HG02870 (cell line): ENCODE measurements around the gene GPR15.

Experiments used
- ATAC-seq: cut with Tn5 transposase; IDR thresholded peaks from one replicate; pipeline ENCODE4 v1.9.1; 2021; ENCODE audit warnings: mild to moderate bottlenecking, moderate library complexity; ENCODE audit not compliant: unreplicated experiment

GPR15 gene

GRCh38 chr3:98531622-98532274 is at the start of gene GPR15:
GPR15 (plus strand) TSS chr3:98531978; CDS start chr3:98532034, 56 bp downstream.
- peak; percentile 16 for ATAC-seq

DNA sequence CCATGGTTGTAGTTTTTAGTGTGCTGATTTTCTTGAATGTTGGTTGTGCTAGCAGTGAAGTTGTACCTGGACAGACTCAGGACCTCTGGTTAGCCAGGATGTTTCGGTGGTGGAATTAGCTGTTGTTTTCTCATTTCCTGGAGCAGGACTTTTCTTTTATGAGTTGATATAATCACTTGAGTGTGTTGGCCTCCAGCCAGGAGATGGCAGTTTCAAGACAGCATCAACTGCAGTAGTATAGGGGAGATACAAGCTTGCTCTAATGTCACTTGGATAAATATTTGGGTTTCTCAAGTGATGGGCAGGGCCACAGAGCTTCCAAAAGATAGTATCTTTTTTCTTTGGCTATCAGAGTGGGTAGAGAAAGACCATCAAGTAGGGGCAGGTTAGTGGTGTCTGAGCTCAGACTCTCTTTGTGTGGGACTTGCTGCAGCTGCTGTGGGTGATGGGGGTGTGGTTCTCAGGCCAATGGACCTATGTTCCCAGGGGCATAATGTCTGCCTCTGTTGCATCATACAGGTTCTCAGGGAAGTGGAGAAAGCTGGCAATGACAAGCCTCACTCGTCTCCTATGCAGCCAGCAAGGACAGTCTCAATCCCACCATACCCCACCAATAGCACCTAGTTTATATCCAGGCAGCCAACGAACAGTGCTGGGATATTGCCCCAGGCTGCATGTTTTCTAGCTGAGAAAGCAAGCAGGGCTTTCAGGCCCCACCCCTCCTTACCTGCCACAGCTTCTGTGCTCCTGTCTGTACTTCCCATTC is 48.9 kb upstream of the GPR15 start:
- ATAC-seq: no peak

GRCh38 chr3:98483626-98484025 is 48.2 kb upstream of the GPR15 start:
- ATAC-seq: no peak

- ATAC-seq: no peak
Measured at GRCh38 chr3:98497381-98497780, 34.4 kb upstream of the GPR15 start, which contains the start of gene OR5K2. OR5K2 (plus strand) TSS chr3:98497681; CDS start chr3:98497681, 0 bp downstream.

DNA sequence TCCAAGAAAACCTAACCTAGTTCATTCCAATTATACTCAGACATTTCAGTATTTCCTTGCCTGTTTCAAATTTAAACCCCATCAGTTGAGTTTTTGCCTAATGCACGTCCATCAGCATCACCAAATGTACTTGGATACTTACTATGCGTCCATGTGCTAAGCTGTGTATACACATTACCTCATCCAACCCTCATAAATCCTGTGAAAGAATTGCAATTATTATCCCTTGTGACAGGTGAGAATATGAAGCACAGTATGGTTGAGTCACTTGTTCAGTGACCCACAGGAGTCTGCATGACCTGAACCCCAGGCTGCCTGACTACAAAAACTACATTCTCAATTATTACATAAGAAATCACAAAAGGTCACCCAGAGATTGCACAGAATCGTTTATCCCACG is 31.8 kb upstream of the GPR15 start:
- no peak for ATAC-seq

DNA sequence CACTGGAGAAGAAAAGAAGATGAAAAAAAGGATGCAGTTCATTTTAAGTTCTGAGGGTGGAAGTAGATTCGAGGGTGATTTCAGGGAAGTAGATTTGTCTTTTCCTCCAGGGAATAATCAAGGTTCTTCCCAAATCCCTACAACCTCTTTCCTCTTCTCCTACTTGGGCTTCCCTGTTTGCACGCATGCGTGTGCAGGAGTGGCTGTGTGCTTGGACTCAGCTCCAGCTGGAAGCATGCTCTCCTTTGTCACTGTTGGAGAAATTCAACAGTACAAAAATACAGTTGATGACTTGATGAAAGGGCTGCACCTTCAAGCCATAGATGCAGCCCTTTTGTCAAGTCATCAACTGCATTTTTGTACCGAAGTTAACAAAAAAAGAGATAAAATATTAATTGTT is 30.5 kb upstream of the GPR15 start:
- no peak for ATAC-seq

DNA sequence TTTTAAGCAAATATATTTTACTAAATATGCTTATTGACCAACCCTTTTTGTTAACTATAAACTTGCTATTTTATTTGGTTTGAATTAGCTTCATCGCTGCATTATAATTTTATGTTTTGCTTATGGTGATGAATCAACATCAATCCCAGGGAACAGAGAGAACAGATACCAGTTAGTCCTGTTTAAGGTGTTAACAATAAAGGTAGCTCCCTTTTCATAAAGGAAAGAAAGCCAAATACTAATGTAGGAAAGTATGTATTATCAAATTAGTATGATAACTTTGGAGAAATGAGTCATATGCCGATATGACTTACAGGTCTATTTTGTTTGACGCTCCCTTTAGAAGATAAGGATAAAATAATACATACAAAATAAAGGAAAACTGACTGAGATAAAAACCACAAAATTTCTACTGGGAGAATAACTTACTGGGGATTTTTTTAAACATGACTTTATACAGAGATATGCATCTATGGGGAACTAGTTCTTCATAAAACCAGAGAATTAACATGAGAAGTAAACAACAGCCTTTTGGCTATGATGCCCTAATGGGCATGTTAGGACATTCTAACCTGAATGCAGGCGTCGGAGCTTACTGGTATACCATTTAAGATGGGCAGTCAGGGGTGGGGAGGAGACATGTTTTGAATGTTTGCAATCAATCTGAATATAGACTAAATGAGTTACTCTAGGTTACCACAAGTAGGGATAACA is 29.8 kb upstream of the GPR15 start:
- no peak for ATAC-seq

DNA sequence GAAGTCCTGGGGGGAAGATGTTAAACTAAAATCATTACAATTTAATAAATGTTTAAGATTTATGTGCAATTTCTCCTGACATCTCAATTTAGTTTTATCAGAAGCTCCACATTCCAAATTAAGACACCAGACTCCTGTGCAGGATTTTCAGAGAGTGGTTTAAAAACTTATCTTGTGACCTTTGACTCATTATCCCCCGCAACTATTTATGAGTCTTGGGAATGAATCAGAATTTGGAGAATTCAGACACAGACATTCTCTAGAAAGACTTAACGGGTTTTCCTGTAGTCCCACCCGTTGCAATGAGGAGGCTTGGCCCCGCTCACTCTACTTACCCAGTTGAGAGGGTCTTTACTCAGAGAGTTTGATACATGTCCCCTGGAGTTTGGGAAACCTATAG is 27.2 kb upstream of the GPR15 start:
- no peak for ATAC-seq

DNA sequence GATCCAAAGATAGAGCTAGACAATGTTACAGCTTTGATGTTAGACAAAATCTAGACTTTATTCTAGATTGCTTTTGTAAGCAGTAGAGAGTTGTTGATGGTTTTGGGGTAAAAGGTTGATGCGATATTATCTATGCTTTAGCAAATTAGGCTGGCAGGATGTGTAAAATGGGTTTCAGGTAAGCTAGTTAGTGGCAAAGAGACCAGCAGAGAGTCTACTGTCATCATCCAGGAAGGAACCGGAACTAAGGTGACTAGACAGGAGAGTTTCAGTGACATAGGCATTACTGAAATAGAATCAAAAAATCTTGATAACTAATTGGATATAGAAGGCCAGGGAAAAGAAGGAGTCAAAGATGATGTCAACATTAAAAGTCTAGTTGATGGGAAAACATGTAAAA is 23.2 kb upstream of the GPR15 start:
- no peak for ATAC-seq

DNA sequence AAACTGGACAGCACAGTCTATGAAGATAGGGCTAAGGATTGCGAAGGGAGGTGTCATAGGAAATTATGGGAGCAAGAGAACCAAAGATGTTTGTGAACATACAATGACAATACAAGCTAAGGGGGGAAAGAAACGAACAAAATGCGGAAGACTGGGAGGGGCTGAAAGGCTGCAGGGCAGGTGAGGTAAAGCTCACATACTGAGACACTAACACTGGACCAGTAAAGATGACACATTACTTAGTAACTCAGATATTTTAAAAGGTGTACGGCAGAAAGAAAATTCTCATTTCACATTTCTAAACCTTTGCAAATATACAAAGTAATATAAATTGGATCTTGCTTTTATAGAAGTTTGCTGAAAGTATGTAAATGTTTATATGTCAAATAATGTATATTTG is 19.2 kb upstream of the GPR15 start:
- no peak for ATAC-seq

DNA sequence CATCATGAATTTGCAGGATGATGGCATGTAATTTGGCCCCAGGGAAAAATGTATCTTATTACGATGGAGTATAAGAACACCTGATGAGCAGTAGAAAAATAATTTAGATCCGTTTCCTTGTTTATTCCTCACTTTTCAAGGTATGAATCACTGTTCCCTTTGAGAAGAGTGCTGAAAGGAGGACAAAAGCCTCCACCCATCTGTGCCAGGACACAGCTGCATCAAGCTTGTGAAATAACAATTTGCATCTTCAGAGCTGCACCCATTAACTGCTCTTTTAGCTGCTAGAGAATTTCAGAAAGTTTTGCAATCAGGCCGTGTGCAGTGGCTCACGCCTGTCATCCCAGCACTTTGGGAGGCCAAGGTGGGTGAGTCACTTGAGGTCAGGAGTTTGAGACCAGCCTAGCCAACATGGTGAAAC is 18.7 kb upstream of the GPR15 start:
- ATAC-seq: no peak

- no peak for ATAC-seq
Measured at GRCh38 chr3:98513736-98514135, 18.0 kb upstream of the GPR15 start.

- no peak for ATAC-seq
Measured at GRCh38 chr3:98514948-98515347, 16.8 kb upstream of the GPR15 start.

GRCh38 chr3:98518816-98519215 is 13.0 kb upstream of the GPR15 start:
- no peak for ATAC-seq

GRCh38 chr3:98519351-98519750 is 12.4 kb upstream of the GPR15 start:
- ATAC-seq: no peak

DNA sequence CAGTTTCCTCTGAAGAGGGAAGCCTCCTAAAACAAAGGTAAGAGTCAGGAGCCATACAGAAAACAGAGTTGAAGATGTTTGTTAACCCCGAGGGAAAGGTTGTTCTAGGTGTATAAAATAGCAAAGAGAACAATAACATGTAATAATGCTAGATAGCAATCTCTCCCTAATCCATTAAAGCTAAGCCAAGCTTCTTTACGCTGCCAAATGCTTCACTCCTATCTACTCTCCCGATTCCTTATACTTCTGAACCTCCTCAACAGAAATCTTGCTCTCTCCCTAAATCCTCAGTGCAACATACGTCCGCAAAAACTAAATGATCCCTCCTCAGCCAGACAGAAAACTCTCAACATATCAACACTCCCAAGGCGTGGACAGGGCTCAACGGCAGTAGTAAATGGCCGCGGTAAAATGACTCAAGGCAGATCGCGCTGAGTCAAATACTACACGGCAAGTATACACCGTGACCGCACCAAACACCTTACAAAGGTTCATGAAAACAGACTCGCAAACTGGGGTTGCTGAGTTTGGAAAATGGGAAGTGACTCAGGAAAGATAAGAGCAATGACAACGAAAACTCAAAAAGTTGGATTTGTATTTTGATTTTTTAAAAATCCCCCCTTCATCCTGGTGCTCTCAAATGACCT is 9.8 kb upstream of the GPR15 start:
- peak; percentile 46 for ATAC-seq

DNA sequence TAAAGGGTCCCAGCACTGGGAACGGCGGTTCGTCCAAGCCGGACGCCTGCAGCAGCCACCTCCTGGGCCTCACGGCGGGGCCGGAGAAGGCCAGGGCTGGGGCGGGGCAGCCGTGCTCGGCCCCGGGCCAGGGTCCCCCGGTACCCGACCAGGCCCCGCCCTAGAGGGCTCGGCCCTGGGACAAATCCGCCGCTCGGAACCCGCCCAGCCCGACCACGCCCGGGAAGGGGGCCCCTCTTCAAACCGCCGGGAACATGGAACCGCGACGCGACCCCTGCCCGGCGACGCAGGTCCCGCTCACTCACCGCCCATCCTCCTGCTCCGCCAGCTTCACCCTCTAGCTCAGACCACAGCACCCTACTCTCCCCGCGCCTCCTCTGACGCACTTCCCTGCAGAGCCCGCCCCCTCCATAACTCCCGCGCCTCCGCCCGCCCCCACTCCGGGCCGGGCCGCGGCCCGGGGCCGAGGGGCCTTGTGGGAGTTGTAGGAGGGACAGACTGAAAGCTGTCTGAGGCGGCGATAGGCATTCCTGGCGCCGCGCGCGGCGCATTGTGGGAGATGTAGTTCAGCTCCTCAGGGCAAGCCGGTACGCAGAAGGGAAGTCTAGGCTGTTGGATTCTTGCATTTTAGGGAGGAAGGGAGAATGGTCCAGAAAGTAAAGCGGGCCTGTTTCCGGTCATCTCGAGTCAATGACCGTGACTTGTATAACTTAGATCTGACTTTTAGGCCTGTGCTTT is 9.1 kb upstream of the GPR15 start, which contains the start of gene CLDND1:
Gene CLDND1, minus strand, starts transcription at position 359 of the 738 bp plus-strand sequence. CDS start 1,478 bp downstream, outside the sequence.
- ATAC-seq: peak; percentile 80

DNA sequence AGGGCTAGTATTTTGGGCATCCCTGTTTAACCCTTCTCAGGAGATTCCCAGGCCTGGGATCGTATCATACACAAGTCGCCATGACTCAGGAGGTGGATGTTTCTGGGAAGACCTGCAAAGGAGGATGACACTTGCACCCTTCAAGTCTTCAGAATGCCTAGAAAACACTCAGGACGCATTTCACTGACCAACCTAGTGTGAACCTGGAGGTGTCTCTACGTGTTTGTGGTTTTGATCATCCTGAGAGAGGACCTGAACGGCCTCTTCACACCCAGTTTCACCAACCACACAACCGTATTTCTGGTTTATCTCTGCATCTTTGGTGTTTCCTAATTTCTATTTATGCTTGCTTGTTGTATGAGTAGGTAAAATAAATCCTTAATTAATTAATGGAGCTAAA is 6.3 kb upstream of the GPR15 start:
- no peak for ATAC-seq

DNA sequence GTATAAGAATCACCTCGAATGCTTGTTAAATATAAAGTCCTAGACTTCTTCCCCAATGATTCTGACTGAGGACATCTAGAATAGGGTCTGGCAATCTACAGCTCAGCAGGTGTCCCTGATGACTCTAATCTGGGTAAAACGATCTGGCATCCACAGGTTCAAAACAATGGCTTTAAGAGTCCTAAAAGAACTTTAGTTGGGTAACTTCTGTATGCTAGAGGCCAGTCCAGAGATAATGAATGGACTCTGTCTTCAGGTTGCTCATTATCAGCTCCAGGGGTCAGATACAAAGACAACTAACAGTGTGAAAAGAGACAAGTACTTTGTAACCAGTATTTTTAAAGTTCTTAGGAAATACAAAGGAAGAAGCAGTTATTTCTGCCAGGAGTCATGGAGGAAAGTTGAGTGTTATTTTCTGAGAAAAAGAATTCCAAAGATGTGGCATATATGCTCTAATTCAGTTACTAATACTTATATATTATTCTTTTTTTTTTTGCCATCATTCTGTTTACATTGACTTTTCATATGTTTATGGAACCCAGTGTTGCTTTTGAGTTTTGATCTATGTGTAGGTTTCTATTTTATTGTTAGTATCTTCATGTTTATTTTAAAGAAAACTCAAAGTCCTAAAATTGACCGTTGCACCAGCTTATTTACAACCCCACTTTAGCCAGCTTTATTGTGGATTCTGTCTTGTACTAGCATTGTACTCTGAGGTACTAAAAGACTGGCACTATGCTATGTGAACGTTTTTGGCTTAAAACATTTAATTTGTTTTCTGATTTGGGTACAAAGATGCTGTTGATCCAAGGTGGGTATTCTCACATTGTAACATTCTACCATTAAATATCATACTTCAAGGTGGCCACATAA is 3.1 kb upstream of the GPR15 start:
- no peak for ATAC-seq
